ENCODE results near the gene CRIM1. TPM values are rescaled to one million over a fixed set of nuclear protein-coding genes. Genes with fewer than 3 reads are reported as not detected.

CRIM1 gene
- total and polyA plus RNA-seq, 2 donors (not counting 1 experiment from before 2014, with no cell fraction given) = 364 to 661 TPM

DNA sequence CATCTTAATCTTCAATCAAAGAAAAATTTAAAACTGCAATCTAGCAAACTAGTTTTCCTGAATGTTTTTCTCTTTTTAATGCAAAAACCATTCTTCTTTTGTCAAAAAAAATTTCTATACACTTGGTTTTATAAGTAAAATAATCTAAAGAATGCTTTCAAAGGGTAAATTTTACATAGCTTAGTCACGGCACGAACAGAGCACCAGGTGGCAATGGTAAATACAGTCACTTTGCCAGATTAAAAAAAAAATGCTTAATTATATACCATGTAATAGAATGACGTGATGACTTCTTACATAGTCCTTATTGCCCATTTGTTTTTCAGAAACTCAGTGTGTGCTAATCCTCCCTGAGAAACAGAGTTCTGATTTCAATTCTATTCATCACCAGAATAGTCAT, 232.0 kb downstream of the CRIM1 start:
- H3K36me3 ChIP-seq (ENCODE audit: control insufficient read depth, insufficient read depth, low read length) = peaks cover 4% of the 10 kb centered on the region
- no peak overlapping the region for H3K9ac ChIP-seq (ENCODE audit: insufficient read depth, low read length)
- no peaks in the 10 kb centered on the region for H4K20me1 ChIP-seq (ENCODE audit: control insufficient read depth, extremely low read depth, insufficient read depth, low read length)
- H3K4me3 ChIP-seq (replicated peaks in 1 of 4; ENCODE audit: control extremely low read depth in 1 of 4, insufficient read depth in 1 of 4, low read depth in 3 of 4, low read length in 4 of 4) = no peak overlapping the region
- no peak overlapping the region for H2AFZ ChIP-seq (ENCODE audit: low read length)
- H3K79me2 ChIP-seq (ENCODE audit: control insufficient read depth, insufficient read depth, low read length) = peaks cover 37% of the 10 kb centered on the region
- TF ChIP-seq, protein P1, sequence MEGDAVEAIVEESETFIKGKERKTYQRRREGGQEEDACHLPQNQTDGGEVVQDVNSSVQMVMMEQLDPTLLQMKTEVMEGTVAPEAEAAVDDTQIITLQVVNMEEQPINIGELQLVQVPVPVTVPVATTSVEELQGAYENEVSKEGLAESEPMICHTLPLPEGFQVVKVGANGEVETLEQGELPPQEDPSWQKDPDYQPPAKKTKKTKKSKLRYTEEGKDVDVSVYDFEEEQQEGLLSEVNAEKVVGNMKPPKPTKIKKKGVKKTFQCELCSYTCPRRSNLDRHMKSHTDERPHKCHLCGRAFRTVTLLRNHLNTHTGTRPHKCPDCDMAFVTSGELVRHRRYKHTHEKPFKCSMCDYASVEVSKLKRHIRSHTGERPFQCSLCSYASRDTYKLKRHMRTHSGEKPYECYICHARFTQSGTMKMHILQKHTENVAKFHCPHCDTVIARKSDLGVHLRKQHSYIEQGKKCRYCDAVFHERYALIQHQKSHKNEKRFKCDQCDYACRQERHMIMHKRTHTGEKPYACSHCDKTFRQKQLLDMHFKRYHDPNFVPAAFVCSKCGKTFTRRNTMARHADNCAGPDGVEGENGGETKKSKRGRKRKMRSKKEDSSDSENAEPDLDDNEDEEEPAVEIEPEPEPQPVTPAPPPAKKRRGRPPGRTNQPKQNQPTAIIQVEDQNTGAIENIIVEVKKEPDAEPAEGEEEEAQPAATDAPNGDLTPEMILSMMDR (conservative IDR thresholded peaks at IDR 0.05 in 1 of 2, IDR thresholded peaks at IDR 0.05 in 1 of 2; ENCODE audit: low read depth in 1 of 2, low read length in 2 of 2) = no peak
- H3K27ac ChIP-seq (ENCODE audit: insufficient read depth, low read length) = no peak overlapping the region
- no peak overlapping the region for H3K4me2 ChIP-seq (ENCODE audit: extremely low read depth, insufficient read depth, low read length)
- DNase-seq (ENCODE audit: low read depth in 2 of 2) = peak in 1 of 2 donors; percentile 41
- H3K27me3 ChIP-seq (ENCODE audit: control insufficient read depth, insufficient read depth, low read length) = no peaks in the 10 kb centered on the region
- H3K4me1 ChIP-seq (ENCODE audit: control insufficient read depth, extremely low read depth, insufficient read depth, low read length) = no peaks in the 10 kb centered on the region
- H3K9me3 ChIP-seq (ENCODE audit: control insufficient read depth, insufficient read depth, low read depth, low read length) = no peaks in the 10 kb centered on the region

DNA sequence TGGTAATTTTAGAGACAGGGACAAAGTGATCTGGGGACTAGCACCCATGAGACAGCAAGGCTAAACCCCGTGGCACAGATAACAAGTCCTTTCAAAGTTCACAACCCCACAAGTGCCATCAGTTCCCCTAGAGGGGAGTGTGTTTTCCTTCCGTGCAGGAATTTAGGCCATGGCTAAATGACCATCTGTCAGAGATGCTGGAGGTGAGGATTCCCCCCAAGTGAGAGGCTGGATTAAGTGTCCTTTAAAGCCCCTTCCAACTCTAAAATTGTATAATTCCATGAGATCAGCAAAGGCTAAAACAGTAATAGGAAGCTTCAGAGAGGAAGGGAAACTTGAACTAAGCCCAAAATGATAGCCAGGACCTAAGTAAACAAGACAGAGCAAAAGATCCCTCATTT, 233.7 kb downstream of the CRIM1 start:
- Histone ChIP-seq H3K4me1 (ENCODE audit: control insufficient read depth, extremely low read depth, insufficient read depth, low read length) (no peaks in the 10 kb centered on the region), H3K27me3 (ENCODE audit: control insufficient read depth, insufficient read depth, low read length) (no peaks in the 10 kb centered on the region), H3K9ac (ENCODE audit: insufficient read depth, low read length) (no peak overlapping the region), H2AFZ (ENCODE audit: low read length) (no peak overlapping the region), H3K9me3 (ENCODE audit: control insufficient read depth, insufficient read depth, low read depth, low read length) (no peaks in the 10 kb centered on the region), H4K20me1 (ENCODE audit: control insufficient read depth, extremely low read depth, insufficient read depth, low read length) (no peaks in the 10 kb centered on the region), H3K79me2 (ENCODE audit: control insufficient read depth, insufficient read depth, low read length) (peaks cover 50% of the 10 kb centered on the region), H3K4me2 (ENCODE audit: extremely low read depth, insufficient read depth, low read length) (no peak overlapping the region), H3K27ac (ENCODE audit: insufficient read depth, low read length) (no peak overlapping the region), H3K36me3 (ENCODE audit: control insufficient read depth, insufficient read depth, low read length) (no peaks in the 10 kb centered on the region), H3K4me3 (replicated peaks in 1 of 4; ENCODE audit: control extremely low read depth in 1 of 4, insufficient read depth in 1 of 4, low read depth in 3 of 4, low read length in 4 of 4) (no peak overlapping the region)
- no peak for TF ChIP-seq EZH2 (IDR thresholded peaks at IDR 0.05; ENCODE audit: low read length, missing control alignments)
- TF ChIP-seq, protein P1 (conservative IDR thresholded peaks at IDR 0.05 in 1 of 2, IDR thresholded peaks at IDR 0.05 in 1 of 2; ENCODE audit: low read depth in 1 of 2, low read length in 2 of 2) = no peak
- DNase-seq (ENCODE audit: low read depth in 2 of 2) = no peak

DNA sequence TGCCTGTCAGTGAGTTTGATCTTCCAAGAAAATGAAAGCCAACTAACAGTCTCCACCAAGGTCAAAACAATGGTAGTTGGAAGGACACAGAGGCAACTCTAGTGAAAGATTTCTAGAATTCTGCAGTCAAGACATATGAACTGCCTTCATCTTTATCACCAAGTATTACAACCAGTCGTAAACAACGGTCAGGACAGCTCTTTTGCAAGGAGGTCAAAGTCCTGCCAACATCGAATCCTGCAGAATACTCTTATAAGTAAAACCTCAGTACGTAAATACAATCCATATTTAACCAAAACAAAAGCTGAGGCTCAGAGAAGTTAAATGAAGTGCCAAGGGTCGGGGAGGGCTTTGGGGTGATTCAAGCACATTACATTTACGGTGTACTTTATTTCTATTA, 239.3 kb downstream of the CRIM1 start:
- no peak overlapping the region for H3K9ac ChIP-seq (ENCODE audit: insufficient read depth, low read length)
- no peaks in the 10 kb centered on the region for H3K4me1 ChIP-seq (ENCODE audit: control insufficient read depth, extremely low read depth, insufficient read depth, low read length)
- H3K79me2 ChIP-seq (ENCODE audit: control insufficient read depth, insufficient read depth, low read length) = peaks cover 63% of the 10 kb centered on the region
- H3K27ac ChIP-seq (ENCODE audit: insufficient read depth, low read length) = no peak overlapping the region
- no peaks in the 10 kb centered on the region for H4K20me1 ChIP-seq (ENCODE audit: control insufficient read depth, extremely low read depth, insufficient read depth, low read length)
- no peak overlapping the region for H3K4me3 ChIP-seq (replicated peaks in 1 of 4; ENCODE audit: control extremely low read depth in 1 of 4, insufficient read depth in 1 of 4, low read depth in 3 of 4, low read length in 4 of 4)
- H3K27me3 ChIP-seq (ENCODE audit: control insufficient read depth, insufficient read depth, low read length) = no peaks in the 10 kb centered on the region
- H2AFZ ChIP-seq (ENCODE audit: low read length) = no peak overlapping the region
- DNase-seq (ENCODE audit: low read depth in 2 of 2) = peak in 1 of 2 donors; percentile 18
- TF ChIP-seq EZH2 (IDR thresholded peaks at IDR 0.05; ENCODE audit: low read length, missing control alignments) = no peak
- TF ChIP-seq, protein P1 (conservative IDR thresholded peaks at IDR 0.05 in 1 of 2, IDR thresholded peaks at IDR 0.05 in 1 of 2; ENCODE audit: low read depth in 1 of 2, low read length in 2 of 2) = no peak
- H3K9me3 ChIP-seq (ENCODE audit: control insufficient read depth, insufficient read depth, low read depth, low read length) = no peaks in the 10 kb centered on the region
- peak overlapping the region; percentile 3 for H3K4me2 ChIP-seq (ENCODE audit: extremely low read depth, insufficient read depth, low read length)
- no peaks in the 10 kb centered on the region for H3K36me3 ChIP-seq (ENCODE audit: control insufficient read depth, insufficient read depth, low read length)

Measured in fibroblast of lung (primary cell).